Chondrocyte (in vitro differentiated cells): Measurements from ENCODE around the gene IL2. TPM values are rescaled to one million over a fixed set of nuclear protein-coding genes. Genes with fewer than 3 reads are reported as not detected.

Experiments
- DNase-seq: peaks from one replicate; pipeline ENCODE4 v3.0.0; 2021; ENCODE audit warnings: mixed read lengths, low spot score
- H3K27ac Mint-ChIP-seq: one replicate; pipeline ENCODE4 v1.8.0; 2021; ENCODE audit warnings: mild to moderate bottlenecking, moderate library complexity, mixed read lengths; ENCODE audit not compliant: unreplicated experiment
- H3K27me3 Mint-ChIP-seq: 2 replicates; pipeline ENCODE4 v1.8.0; 2021; ENCODE audit warnings: low read depth, mixed read lengths
- H3K36me3 Mint-ChIP-seq: 2 replicates; pipeline ENCODE4 v1.8.0; 2021; ENCODE audit warnings: low read depth, mixed read lengths
- H3K4me1 Mint-ChIP-seq: 2 replicates; pipeline ENCODE4 v1.8.0; 2021; ENCODE audit warnings: low read depth, mild to moderate bottlenecking, mixed read lengths
- H3K4me3 Mint-ChIP-seq: one replicate; pipeline ENCODE4 v1.8.0; 2021; ENCODE audit warnings: mild to moderate bottlenecking, moderate library complexity, mixed read lengths; ENCODE audit not compliant: unreplicated experiment
- H3K9me3 Mint-ChIP-seq: 2 replicates; pipeline ENCODE4 v1.8.0; 2021; ENCODE audit warnings: low read depth, mixed read lengths
- total RNA-seq: library from RNA; stranded (reverse); gene quantifications from 3 replicates; pipeline ENCODE4 v1.2.1, GENCODE V29; 2021
- TF ChIP-seq, protein P1 (sequence below): fragments of 200-600 bp; sonication (generic); IDR thresholded peaks from 2 replicates; pipeline ENCODE4 v1.5.0; 2021; ENCODE audit warnings: antibody characterized with exemption, mild to moderate bottlenecking, moderate library complexity

The IL2 gene
- total RNA-seq, 1 donor from 2014 or later = not detected

DNA sequence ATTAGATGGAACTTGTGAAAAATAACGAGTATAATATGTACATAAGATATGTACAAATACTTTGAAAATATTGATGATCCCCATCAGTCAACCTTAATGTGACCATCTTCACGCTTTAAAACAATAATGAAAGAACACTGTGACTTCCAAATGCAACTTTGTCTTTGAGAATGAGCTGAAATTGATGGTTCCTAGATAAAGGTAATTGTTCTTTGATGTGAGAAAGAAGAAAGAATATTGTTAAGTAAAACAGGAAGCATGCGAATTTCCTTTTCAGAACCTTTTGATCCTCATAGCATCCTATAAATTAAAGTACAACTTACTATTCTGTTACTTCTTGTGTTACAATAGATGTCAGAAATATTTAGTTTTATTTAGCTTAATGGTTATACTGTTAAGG, 22.2 kb downstream of the IL2 start:
- peaks cover 21% of the 10 kb centered on the region for H3K27me3 Mint-ChIP-seq
- no peaks in the 10 kb centered on the region for H3K4me1 Mint-ChIP-seq
- H3K4me3 Mint-ChIP-seq = no peak overlapping the region
- no peaks in the 10 kb centered on the region for H3K9me3 Mint-ChIP-seq
- H3K36me3 Mint-ChIP-seq = no peaks in the 10 kb centered on the region
- TF ChIP-seq, protein P1, sequence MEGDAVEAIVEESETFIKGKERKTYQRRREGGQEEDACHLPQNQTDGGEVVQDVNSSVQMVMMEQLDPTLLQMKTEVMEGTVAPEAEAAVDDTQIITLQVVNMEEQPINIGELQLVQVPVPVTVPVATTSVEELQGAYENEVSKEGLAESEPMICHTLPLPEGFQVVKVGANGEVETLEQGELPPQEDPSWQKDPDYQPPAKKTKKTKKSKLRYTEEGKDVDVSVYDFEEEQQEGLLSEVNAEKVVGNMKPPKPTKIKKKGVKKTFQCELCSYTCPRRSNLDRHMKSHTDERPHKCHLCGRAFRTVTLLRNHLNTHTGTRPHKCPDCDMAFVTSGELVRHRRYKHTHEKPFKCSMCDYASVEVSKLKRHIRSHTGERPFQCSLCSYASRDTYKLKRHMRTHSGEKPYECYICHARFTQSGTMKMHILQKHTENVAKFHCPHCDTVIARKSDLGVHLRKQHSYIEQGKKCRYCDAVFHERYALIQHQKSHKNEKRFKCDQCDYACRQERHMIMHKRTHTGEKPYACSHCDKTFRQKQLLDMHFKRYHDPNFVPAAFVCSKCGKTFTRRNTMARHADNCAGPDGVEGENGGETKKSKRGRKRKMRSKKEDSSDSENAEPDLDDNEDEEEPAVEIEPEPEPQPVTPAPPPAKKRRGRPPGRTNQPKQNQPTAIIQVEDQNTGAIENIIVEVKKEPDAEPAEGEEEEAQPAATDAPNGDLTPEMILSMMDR = no peak
- DNase-seq = no peak
- H3K27ac Mint-ChIP-seq = no peak overlapping the region

DNA sequence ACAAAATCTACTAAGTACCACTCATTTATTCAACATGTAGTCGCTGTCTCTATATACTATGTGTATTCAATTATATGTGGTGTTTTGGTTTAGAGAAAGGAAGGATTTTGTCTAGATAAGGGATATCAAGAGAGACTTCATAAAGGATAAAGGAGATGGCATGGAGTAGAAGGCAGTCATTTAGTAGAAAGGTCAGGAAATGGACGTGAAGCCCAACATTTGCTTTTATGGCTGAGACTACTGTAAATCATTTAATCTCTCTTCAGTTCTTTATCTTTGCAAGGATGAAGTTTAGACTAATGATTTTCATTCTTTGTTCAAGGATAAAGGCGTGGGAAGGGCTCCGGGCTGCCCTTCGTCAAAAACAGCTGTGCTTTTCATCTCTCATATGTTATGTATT, 25.2 kb downstream of the IL2 start:
- Mint-ChIP-seq H3K36me3 (no peaks in the 10 kb centered on the region), H3K27ac (no peak overlapping the region), H3K27me3 (peaks cover 29% of the 10 kb centered on the region), H3K4me1 (no peaks in the 10 kb centered on the region), H3K9me3 (no peaks in the 10 kb centered on the region), H3K4me3 (no peak overlapping the region)
- DNase-seq = no peak
- TF ChIP-seq, protein P1 = no peak

DNA sequence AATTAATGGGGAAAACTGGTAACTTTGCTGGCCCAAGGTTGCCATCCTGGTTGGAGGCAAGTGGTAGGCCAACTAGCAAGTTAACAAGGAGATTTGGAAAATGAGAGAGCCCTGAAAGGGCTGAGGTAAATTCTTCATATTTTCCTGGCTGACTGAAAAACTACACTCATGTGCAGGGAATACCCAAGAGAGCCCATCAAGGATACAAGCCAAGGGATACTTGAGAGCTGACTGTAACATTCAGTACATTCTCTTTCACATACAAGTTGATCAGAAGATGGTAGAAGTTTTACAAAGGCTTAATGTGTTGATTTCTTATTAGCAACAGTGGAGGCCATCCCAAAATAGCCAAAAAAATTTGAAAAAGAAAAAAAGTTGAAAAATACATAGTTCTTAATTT, 33.3 kb downstream of the IL2 start:
- H3K4me3 Mint-ChIP-seq = no peak overlapping the region
- DNase-seq = no peak
- H3K27me3 Mint-ChIP-seq = peaks cover 15% of the 10 kb centered on the region
- TF ChIP-seq, protein P1 = no peak
- no peaks in the 10 kb centered on the region for H3K36me3 Mint-ChIP-seq
- no peak overlapping the region for H3K27ac Mint-ChIP-seq
- peaks cover 14% of the 10 kb centered on the region for H3K9me3 Mint-ChIP-seq
- H3K4me1 Mint-ChIP-seq = no peaks in the 10 kb centered on the region

DNA sequence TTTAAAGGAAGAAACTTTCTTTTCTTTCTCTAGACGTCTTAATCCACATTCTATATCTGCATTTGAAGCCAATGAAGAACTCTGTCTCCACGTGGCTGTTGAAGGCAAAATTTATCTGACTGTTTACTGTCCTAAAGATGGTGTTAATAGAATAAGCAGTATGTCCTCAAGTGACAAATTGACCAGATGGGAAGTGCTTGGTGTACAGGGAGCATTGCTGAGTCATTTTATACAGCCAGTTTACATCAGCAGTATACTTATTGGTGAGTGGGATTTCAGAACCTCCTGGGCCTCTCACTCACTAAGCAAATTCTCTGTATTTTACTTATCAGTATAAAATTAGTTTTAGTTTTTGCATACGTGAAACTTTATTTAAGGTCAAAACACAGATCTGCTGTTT, 44.0 kb downstream of the IL2 start:
- TF ChIP-seq, protein P1 = no peak
- Mint-ChIP-seq H3K27ac (no peak overlapping the region), H3K9me3 (no peaks in the 10 kb centered on the region), H3K4me1 (no peaks in the 10 kb centered on the region), H3K27me3 (peaks cover 19% of the 10 kb centered on the region), H3K36me3 (no peaks in the 10 kb centered on the region), H3K4me3 (no peak overlapping the region)
- no peak for DNase-seq

DNA sequence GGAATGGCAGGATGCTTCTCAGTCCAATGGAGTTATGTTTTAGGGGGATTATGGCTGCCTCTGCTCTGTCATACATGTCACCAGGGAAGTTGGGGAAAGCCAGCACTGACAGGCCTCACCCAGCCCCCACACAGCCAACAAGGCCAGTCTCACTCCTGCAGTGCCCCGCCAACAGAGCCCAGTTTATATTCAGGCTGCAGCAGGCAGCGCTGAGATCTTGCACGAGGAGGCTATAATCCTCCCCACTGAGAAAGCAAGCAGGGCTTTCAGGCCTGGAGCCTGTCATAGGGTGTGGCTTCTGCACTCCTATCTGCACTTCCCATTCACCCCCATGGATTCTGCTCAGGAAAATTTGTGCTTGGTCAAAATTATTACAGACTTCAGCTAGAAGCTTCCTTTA, 52.7 kb downstream of the IL2 start:
- H3K4me1 Mint-ChIP-seq = no peaks in the 10 kb centered on the region
- H3K27ac Mint-ChIP-seq = no peak overlapping the region
- no peak for DNase-seq
- H3K9me3 Mint-ChIP-seq = no peaks in the 10 kb centered on the region
- H3K4me3 Mint-ChIP-seq = no peak overlapping the region
- H3K27me3 Mint-ChIP-seq = peaks cover 30% of the 10 kb centered on the region
- no peaks in the 10 kb centered on the region for H3K36me3 Mint-ChIP-seq
- TF ChIP-seq, protein P1 = no peak

Other genes starting within 250 kb of the IL2 start
- not detected in 3 replicates for gene ADAD1, start 77.7 kb downstream of the IL2 start, total RNA-seq
- gene IL21, start 164.3 kb upstream of the IL2 start, total RNA-seq = not detected in 3 replicates